Measurements from ENCODE around the gene GMPR2. TPM values are rescaled to one million over a fixed set of nuclear protein-coding genes. Genes with fewer than 3 reads are reported as not detected.

GMPR2 gene
- total and polyA plus RNA-seq, 2 of the 4 experiments (the other 2 are of a cell fraction), result 63.7 to 92.5 TPM

- H2BK5ac ChIP-seq (ENCODE audit: low read depth, low read length, poor library complexity, severe bottlenecking), result peak overlapping the region; percentile 88
- H3K4me3 ChIP-seq (ENCODE audit: insufficient read depth, low read depth, low read length), result peak overlapping the region; percentile 82
- peaks cover 27 to 51% of the 10 kb centered on the region in 2 experiments for H3K79me1 ChIP-seq (ENCODE audit: low read depth in 1 of 2, low read length in 2 of 2)
- H4K20me1 ChIP-seq (ENCODE audit: insufficient read depth, low read length), result peaks cover 4% of the 10 kb centered on the region
- dilution Hi-C loops (cut with HindIII; ENCODE audit: low sequenced_read_pairs, unreplicated experiment) (no loop called here), intact Hi-C loops (cut with micrococcal nuclease) (loop anchor here (1.0 to 5.0 kb wide), 5 partner anchors 29 to 230 kb away; partner anchors contain the start of genes DHRS1, NOP9, RABGGTA and TM9SF1), in situ Hi-C loops (cut with MboI; ENCODE audit: low sequenced_read_pairs) (loop anchor here (5.0 kb wide), 1 partner anchor 55 kb away; the partner anchor contains the start of genes DHRS1 and NOP9)
- H2AK9ac ChIP-seq (replicated peaks; ENCODE audit: low read depth, low read length, poor library complexity), result peak overlapping the region; percentile 87
- POLR2A ChIA-PET (ENCODE audit: unreplicated experiment), result interaction anchor here (0.6 to 1.3 kb wide), 4 partner anchors 8 to 55 kb away, joined by 3 to 7 read pairs (median 4); partner anchors contain the start of gene TM9SF1
- DNase-seq (peak; percentile 89), ATAC-seq (ENCODE audit: low read depth) (peak; percentile 93)
- H3K9ac ChIP-seq (ENCODE audit: low read depth, low read length), result peak overlapping the region; percentile 81
- BruUV-seq (replicated peaks), result TSS peak; percentile 47
- peak overlapping the region; percentile 95 for H3K14ac ChIP-seq (replicated peaks; ENCODE audit: low read depth, low read length)
- H2AK5ac ChIP-seq (ENCODE audit: low read depth, low read length), result peak overlapping the region; percentile 45; the same call in 1 of the 2 replicates
- 1% methylated on average over 12 of the region's 39 CpGs; no CpG with 5 or more reads in 1 of the 2 experiments for WGBS, 2 experiments (ENCODE audit: extremely low coverage in 2 of 2, insufficient read length in 1 of 2)
- H3K9me1 ChIP-seq (ENCODE audit: insufficient read depth, low read length), result peaks cover 21% of the 10 kb centered on the region
- peaks cover 34% of the 10 kb centered on the region for H3K36me3 ChIP-seq (ENCODE audit: control insufficient read depth, insufficient read depth, low read length)
- H4K8ac ChIP-seq (ENCODE audit: low read depth in 2 of 2, low read length in 2 of 2), result peak overlapping the region; percentile 91 to 92
- peak overlapping the region; percentile 88 for H3K4ac ChIP-seq (ENCODE audit: low read depth, low read length)
- no peaks in the 10 kb centered on the region for H3K27me3 ChIP-seq (ENCODE audit: control insufficient read depth, insufficient read depth, low read length)
- H3K18ac ChIP-seq (ENCODE audit: low read depth, low read length), result peak overlapping the region; percentile 8; the same call in 1 of the 2 replicates
- H3K27ac ChIP-seq (ENCODE audit: insufficient read depth, low read length), result peak overlapping the region; percentile 90
- H3K4me1 ChIP-seq (ENCODE audit: control insufficient read depth, insufficient read depth, low read length), result peaks cover 13% of the 10 kb centered on the region
- peak overlapping the region; percentile 50; the same call in 1 of the 3 replicates for H2BK15ac ChIP-seq (ENCODE audit: low read depth, low read length)
- CTCF ChIA-PET, result interaction anchor here (0.6 to 2.5 kb wide), 9 partner anchors 10 to 898 kb away, joined by 3 to 23 read pairs (median 6); partner anchors contain the start of genes CIDEB and RABGGTA
- H3K4me2 ChIP-seq (ENCODE audit: low read depth, low read length), result peak overlapping the region; percentile 80
- H4K5ac ChIP-seq (ENCODE audit: low read depth, low read length), result peak overlapping the region; percentile 66
- no peak overlapping the region for H2BK20ac ChIP-seq (ENCODE audit: low read depth, low read length)
- H3K23ac ChIP-seq (ENCODE audit: low read depth, low read length), result peak overlapping the region; percentile 85
- H2AFZ ChIP-seq (replicated peaks; ENCODE audit: low read length, poor library complexity), result peak overlapping the region; percentile 99
- no peaks in the 10 kb centered on the region for H3K9me3 ChIP-seq (ENCODE audit: control insufficient read depth, insufficient read depth, low read length)
- H3K56ac ChIP-seq (ENCODE audit: extremely low read depth, insufficient read depth, low read length), result peak overlapping the region; percentile 89
- H2BK120ac ChIP-seq (ENCODE audit: low read depth, low read length), result peak overlapping the region; percentile 79
- TF ChIP-seq CHD1 (IDR thresholded peaks at IDR 0.05; ENCODE audit: low read depth, low read length) (no peak), RAD21 (IDR thresholded peaks at IDR 0.05; ENCODE audit: low read length) (no peak), RCOR1 (IDR thresholded peaks at IDR 0.05; ENCODE audit: insufficient replicate concordance, low read length) (no peak), CEBPB (IDR thresholded peaks at IDR 0.05; ENCODE audit: low read depth, low read length) (no peak), RFX5 (IDR thresholded peaks at IDR 0.05; ENCODE audit: low read depth, low read length) (no peak), BHLHE40 (IDR thresholded peaks at IDR 0.05; ENCODE audit: low read depth, low read length) (no peak), NFE2L2 (IDR thresholded peaks at IDR 0.05; ENCODE audit: low read depth, low read length) (no peak), MXI1 (IDR thresholded peaks at IDR 0.05; ENCODE audit: borderline replicate concordance, low read depth, low read length) (no peak), POLR2A (IDR thresholded peaks at IDR 0.05; ENCODE audit: low read depth, low read length) (no peak), ELK1 (IDR thresholded peaks at IDR 0.05; ENCODE audit: borderline replicate concordance, low read depth, low read length) (no peak), MAFK (IDR thresholded peaks at IDR 0.05; ENCODE audit: low read depth, low read length) (0 out of 2 replicates have a peak, but pooled peaks have one; percentile 29), SMC3 (IDR thresholded peaks at IDR 0.05; ENCODE audit: low read depth, low read length) (no peak)
- TF ChIP-seq, protein P1, sequence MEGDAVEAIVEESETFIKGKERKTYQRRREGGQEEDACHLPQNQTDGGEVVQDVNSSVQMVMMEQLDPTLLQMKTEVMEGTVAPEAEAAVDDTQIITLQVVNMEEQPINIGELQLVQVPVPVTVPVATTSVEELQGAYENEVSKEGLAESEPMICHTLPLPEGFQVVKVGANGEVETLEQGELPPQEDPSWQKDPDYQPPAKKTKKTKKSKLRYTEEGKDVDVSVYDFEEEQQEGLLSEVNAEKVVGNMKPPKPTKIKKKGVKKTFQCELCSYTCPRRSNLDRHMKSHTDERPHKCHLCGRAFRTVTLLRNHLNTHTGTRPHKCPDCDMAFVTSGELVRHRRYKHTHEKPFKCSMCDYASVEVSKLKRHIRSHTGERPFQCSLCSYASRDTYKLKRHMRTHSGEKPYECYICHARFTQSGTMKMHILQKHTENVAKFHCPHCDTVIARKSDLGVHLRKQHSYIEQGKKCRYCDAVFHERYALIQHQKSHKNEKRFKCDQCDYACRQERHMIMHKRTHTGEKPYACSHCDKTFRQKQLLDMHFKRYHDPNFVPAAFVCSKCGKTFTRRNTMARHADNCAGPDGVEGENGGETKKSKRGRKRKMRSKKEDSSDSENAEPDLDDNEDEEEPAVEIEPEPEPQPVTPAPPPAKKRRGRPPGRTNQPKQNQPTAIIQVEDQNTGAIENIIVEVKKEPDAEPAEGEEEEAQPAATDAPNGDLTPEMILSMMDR (conservative IDR thresholded peaks at IDR 0.05; ENCODE audit: low read depth, low read length), result peak; percentile 45
- peak overlapping the region; percentile 96 for H4K91ac ChIP-seq (ENCODE audit: insufficient read depth, low read depth, low read length)
Measured at GRCh38 chr14:24241829-24242443, 9.2 kb downstream of the GMPR2 start.

Data from IMR-90 (cell line).